Measurements from ENCODE around the gene AFF3.

Gene AFF3

GRCh38 chr2:99860720-99861375 lies 281.5 kb downstream of the AFF3 start:
- no peak for DNase-seq (ENCODE audit: low read depth, low spot score)

GRCh38 chr2:99858951-99859596 lies 283.3 kb downstream of the AFF3 start:
- DNase-seq (ENCODE audit: low read depth, low spot score), result no peak

- DNase-seq (ENCODE audit: low read depth, low spot score), result no peak
Measured at GRCh38 chr2:99857867-99858444, 284.4 kb downstream of the AFF3 start.

- no peak for DNase-seq (ENCODE audit: low read depth, low spot score)
Measured at GRCh38 chr2:99857372-99857771, 285.0 kb downstream of the AFF3 start.

- DNase-seq (ENCODE audit: low read depth, low spot score), result no peak
Measured at GRCh38 chr2:99856119-99856518, 286.3 kb downstream of the AFF3 start.

- no peak for DNase-seq (ENCODE audit: low read depth, low spot score)
Measured at GRCh38 chr2:99854236-99854852, 288.0 kb downstream of the AFF3 start.

GRCh38 chr2:99852956-99853355 lies 289.4 kb downstream of the AFF3 start:
- DNase-seq (ENCODE audit: low read depth, low spot score), result no peak

- no peak for DNase-seq (ENCODE audit: low read depth, low spot score)
Measured at GRCh38 chr2:99852376-99852934, 289.9 kb downstream of the AFF3 start.

GRCh38 chr2:99851811-99852210 lies 290.6 kb downstream of the AFF3 start:
- no peak for DNase-seq (ENCODE audit: low read depth, low spot score)

GRCh38 chr2:99851089-99851488 lies 291.3 kb downstream of the AFF3 start:
- DNase-seq (ENCODE audit: low read depth, low spot score), result no peak

GRCh38 chr2:99850084-99850710 lies 292.2 kb downstream of the AFF3 start:
- no peak for DNase-seq (ENCODE audit: low read depth, low spot score)

- DNase-seq (ENCODE audit: low read depth, low spot score), result no peak
Measured at GRCh38 chr2:99846462-99847107, 295.8 kb downstream of the AFF3 start.

- no peak for DNase-seq (ENCODE audit: low read depth, low spot score)
Measured at GRCh38 chr2:99845296-99845695, 297.1 kb downstream of the AFF3 start.

- no peak for DNase-seq (ENCODE audit: low read depth, low spot score)
Measured at GRCh38 chr2:99842451-99842850, 299.9 kb downstream of the AFF3 start.

GRCh38 chr2:99841749-99842148 lies 300.6 kb downstream of the AFF3 start:
- DNase-seq (ENCODE audit: low read depth, low spot score), result no peak

- no peak for DNase-seq (ENCODE audit: low read depth, low spot score)
Measured at GRCh38 chr2:99840831-99841230, 301.6 kb downstream of the AFF3 start.

- DNase-seq (ENCODE audit: low read depth, low spot score), result no peak
Measured at GRCh38 chr2:99836690-99837605, 305.4 kb downstream of the AFF3 start.

GRCh38 chr2:99834426-99834825 lies 308.0 kb downstream of the AFF3 start:
- no peak for DNase-seq (ENCODE audit: low read depth, low spot score)

- no peak for DNase-seq (ENCODE audit: low read depth, low spot score)
Measured at GRCh38 chr2:99833586-99834201, 308.7 kb downstream of the AFF3 start.

- no peak for DNase-seq (ENCODE audit: low read depth, low spot score)
Measured at GRCh38 chr2:99832926-99833325, 309.5 kb downstream of the AFF3 start.

All from brain pericyte (primary cell).